ENCODE results near the gene CEACAM21.

Gene CEACAM21

DNA sequence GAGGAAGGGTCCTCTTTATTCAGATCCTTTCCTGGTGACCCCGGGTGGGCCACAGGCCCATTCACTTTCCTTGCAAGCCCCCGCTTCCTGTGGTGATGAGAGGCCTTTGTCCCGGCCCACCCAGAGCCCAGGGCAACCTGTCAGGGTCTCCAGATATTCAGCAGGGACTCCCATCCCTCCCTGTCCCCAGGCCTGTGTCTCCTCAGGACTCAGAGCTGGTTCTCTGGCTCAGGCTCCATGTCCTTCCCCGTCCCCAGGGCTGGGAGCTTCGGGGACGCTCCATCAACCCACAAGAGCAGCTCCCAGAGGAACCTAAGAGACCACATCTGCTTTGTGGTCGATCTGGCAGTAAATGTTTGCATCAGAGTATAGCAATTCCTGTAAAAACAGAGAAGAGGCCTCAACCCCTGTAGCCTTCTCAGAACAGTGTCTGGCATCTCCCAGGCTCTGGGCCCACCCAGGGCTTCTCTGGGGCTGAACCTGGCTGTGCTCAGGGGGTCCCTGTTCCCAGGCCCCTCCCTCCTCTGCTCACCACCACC lies 43.1 kb downstream of the CEACAM21 start:
- DNase-seq (ENCODE audit: low read depth): no peak

DNA sequence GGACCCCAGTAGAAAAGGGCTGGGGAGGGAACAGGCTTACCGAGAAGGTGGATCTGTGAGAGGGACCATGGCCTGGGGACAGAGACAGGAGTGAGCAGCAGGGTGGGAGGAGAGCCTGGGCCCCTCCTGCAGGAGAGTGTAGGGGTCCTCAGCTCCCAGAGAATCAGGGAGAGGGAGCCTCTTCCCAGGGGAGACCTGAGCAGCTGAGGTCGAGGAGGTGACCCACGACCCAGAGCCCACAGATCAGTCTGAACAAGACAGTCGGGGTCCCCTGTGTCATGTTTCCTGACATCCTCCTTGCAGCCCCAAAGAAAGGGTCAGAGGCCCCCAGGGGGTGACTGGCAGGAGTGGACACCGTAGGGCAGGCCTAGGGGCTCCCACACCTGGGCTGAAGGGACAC lies 44.2 kb downstream of the CEACAM21 start:
- DNase-seq (ENCODE audit: low read depth): no peak

DNA sequence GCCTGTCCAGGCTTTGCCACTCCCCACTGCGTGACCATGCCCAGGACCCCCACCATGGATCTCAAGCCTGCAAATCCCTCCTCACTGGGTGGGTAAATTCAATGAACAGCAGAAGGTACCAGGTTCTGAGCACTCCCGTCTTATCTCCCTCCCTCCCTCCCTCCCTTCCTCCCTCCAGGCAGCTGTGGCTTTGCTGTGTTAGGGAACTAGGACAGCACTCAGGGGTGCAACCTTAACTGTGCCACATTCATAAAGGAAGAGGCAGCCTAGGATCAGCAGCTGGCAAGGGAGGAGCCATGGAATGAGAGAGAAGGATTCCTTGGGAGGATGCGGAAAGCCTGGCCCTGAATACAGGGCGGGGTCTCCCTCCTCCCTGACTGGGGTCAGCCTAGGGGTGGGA lies 45.3 kb downstream of the CEACAM21 start:
- DNase-seq (ENCODE audit: low read depth): no peak

DNA sequence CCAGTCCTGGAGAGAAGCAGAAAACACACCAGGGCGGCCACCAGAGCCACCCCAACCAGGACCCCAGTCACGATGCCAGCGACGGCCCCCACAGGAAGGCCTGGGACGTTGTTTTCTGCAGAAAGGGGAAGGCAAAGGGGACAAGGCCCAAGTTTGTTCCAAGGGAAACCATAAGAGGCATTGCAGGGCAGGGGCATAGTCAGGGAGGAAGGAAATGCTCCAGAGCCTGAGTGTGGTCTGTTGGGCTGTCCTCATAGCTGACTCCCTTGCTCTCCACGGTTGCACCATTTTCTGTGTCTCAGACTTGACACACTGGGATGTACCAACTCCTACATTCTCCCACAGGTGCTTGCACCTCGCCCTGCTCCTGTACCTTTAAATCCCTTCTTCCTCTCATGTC lies 45.7 kb downstream of the CEACAM21 start:
- no peak for DNase-seq (ENCODE audit: low read depth)

DNA sequence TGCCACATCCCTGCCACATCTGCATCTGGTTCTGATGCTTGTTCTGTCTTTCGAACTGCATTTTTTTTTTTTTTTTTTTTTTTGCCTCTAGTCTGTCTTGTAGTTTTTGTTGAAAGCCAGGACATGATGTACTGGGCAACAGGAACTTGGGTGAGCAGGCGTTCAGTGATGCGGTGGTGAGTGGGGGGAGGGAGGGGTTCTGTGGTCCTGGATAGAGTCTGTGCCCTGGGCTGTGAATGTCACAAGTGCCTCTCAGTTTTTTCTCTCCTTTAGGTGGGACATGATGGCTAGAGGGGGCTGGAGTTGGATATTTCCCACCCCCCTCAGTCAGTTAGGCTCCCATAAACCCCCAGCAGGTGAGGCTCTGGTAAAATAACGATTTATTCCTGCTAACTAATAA lies 47.4 kb downstream of the CEACAM21 start:
- DNase-seq (ENCODE audit: low read depth): no peak

DNA sequence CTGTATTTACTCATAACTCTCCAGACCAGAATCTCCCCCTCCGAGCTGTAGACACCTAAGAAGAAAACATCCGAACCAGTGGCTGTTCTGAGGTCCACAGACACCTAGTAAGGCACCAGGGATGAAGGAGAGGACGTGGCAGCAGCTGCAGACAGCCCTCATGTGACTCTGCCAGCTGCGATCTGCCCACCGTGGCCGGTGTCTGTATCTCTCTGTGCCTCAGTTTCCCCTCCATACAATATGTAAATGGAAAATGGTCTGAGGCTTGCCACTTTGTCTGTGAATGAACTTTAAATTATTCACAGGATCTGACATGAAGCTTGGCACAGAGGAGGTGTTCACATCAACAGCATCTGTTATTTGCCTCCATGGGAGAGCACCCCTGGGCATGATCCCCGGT lies 48.5 kb downstream of the CEACAM21 start:
- DNase-seq (ENCODE audit: low read depth): no peak

DNA sequence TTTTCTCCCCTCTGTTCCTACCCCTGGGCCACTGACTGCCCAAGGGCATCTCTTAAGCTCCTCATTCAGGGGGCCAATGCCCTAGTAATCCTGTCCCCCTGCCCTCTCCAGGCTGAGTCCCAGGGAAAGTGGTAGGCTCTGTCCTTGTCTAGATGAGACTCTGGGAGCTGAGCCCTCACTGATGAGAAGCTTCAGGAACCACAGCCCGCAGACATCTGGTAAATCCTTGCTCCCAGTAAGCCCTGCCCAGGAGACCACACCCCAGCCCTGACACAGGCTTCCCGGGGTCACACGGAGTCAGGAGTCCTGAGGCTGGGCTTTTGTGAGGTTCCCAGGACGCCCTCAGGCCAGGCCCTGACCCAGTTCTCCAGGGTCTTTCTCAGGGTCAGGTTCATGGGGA lies 49.0 kb downstream of the CEACAM21 start:
- DNase-seq (ENCODE audit: low read depth): no peak

DNA sequence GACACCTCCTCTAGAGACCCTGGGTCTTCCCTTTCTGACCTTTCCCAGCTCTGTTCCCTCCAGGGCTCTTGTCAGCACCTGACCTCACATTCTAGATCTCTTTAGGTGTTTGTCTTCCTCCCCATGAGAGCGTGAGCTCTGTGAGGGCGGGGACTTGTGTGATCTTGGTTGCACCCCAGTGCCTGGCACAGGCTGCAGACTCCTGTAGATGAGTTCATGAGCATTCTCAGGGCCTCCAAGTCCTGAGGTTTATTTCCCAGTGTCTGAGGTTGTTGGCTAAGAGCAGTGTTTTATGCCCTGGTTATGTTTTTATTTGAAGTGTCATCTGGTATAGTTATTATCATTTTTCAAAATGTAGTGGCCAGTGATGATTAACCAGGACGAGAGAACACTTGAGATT lies 50.3 kb downstream of the CEACAM21 start:
- no peak for DNase-seq (ENCODE audit: low read depth)

DNA sequence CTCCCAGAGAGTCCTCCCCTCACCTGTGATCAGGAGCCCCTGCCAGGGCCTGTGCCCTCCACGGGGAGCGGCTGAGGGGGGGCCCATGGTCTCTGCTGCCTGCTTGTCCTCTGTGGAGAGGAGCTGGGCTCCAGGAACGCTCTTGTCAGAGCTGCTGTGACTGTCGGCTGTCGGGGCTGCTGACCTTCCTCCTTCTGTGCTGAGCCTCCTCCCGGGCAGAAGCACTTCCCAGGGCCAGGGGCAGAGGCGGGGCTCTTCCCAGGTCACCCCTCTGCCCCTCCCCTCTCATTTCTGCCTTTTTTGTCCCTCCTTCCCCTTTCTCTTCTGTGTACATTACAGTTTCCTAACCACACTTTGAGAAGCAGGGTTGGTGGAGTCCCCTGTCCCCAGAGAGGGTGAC lies 50.9 kb downstream of the CEACAM21 start, which contains the start of gene CEACAM4:
TSS of gene CEACAM4 (minus strand) at position 198 of the 400 bp plus-strand sequence. CDS start at position 87, 111 bp downstream.
- DNase-seq (ENCODE audit: low read depth): no peak

DNA sequence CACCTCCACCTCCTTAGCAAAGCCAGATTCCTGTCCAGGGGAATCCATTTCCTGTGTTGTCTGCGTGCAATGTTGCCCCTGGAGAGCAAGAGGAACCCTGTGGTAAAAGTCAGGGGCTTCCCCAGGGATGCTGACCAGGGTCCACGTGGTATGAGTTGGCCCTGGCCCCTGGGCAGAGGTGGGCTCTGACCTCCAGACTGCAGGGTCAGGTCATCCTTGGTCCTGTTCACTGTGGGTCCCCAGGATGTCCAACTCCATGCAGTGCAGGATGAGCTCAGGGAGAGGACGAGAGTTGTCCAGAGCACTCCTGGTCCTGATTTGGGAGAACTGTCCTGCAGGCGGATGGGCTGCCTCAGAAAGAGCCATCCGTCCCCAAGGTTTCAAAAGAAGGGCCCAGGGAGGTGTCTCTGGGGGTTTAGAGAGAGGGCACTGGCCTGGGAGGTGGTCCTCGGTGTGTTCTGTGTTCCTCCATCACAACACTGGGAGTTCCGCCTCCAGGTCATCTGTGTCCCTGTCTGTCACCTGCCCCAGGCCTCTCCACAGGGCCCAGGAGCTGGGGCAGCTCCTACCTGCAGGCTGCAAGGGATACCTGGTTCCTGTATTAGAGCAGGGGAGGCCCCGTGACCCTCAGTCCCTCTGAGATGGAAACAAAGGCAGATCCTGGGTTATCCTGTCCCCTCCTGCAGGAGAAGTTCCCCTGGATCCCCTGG lies 52.2 kb downstream of the CEACAM21 start:
- no peak for DNase-seq (ENCODE audit: low read depth)

All from stimulated activated CD8-positive, alpha-beta memory T cell treated with anti-CD3 and anti-CD28 coated beads, Interleukin-15, amount 100 ng/mL, for 24 hours (primary cell).